ENCODE data around the gene NCOA3. TPM values are rescaled to one million over a fixed set of nuclear protein-coding genes. Genes with fewer than 3 reads are reported as not detected.

NCOA3 gene
- total and polyA plus RNA-seq, 2 experiments from 2014 or later: 6.7 to 25.8 TPM

DNA sequence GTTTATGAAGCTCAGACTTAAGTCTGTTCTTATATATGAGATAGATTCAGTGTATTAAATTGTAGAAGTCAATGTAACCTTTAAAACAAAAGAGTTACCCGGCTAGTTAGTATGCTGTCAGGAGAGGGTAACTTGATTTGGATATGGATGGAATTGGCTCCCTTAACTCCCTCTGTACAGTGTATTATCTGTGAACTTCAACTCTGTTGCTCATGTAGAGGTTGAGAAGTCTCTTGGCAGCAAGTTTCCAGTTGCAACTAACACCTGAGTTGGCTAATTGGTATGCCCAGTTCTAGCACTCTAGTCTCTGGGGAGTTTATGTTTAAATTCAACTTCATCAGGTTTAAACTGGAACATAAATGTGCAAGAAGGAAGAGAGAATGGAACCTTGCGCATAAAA lies 111.0 kb downstream of the NCOA3 start:
- Histone ChIP-seq H3K27me3 (ENCODE audit: insufficient read depth) (no peaks in the 10 kb centered on the region), H3K79me2 (replicated peaks; ENCODE audit: insufficient read depth) (peaks cover 60% of the 10 kb centered on the region)
- H3K27ac Mint-ChIP-seq: no peak overlapping the region

DNA sequence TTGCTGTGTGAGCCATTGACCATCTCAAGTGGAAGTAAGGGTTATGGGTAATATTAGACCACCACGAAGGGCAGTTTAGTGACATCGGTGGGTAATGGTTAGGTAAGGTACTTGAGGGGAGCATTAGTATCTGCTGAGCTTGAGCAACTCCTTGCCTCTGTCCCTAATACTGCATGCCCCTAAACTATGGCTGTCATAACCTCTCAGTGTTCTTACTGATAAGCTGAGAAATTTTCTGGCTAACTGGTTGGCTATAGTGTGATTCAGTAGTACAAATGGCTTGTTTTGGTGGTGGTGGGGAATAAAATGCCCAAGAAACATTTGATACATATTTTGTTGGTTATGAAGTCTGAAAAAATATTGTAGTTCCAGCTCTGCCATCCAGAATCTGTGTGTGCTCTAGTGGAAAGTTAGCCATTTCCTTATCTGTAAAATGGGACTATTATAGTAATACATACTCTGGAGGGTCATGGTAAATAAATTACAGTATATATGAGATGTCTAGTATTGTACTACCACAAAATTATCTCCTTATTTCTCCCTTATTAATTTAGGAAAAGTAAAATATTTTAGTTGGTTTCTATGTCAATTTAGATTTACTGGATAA lies 113.1 kb downstream of the NCOA3 start:
- TF ChIP-seq EZH2phosphoT487 (IDR thresholded peaks at IDR 0.05; ENCODE audit: unreplicated experiment) (no peak), ZNF114 (CRISPR knock-in tag; IDR thresholded peaks at IDR 0.05) (no peak), NANOG (IDR thresholded peaks at IDR 0.05; ENCODE audit: borderline replicate concordance) (no peak), ZNF331 (CRISPR knock-in tag; IDR thresholded peaks at IDR 0.05; ENCODE audit: low read depth) (no peak), CREB1 (CRISPR knock-in tag; IDR thresholded peaks at IDR 0.05; ENCODE audit: low read depth) (no peak), EZH2 (IDR thresholded peaks at IDR 0.05; ENCODE audit: low read depth, unreplicated experiment) (no peak), POLR2AphosphoS5 (IDR thresholded peaks at IDR 0.05; ENCODE audit: low read depth) (no peak)
- TF ChIP-seq, protein P1, sequence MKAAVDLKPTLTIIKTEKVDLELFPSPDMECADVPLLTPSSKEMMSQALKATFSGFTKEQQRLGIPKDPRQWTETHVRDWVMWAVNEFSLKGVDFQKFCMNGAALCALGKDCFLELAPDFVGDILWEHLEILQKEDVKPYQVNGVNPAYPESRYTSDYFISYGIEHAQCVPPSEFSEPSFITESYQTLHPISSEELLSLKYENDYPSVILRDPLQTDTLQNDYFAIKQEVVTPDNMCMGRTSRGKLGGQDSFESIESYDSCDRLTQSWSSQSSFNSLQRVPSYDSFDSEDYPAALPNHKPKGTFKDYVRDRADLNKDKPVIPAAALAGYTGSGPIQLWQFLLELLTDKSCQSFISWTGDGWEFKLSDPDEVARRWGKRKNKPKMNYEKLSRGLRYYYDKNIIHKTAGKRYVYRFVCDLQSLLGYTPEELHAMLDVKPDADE (IDR thresholded peaks at IDR 0.05): no peak
- TF ChIP-seq, protein P2, sequence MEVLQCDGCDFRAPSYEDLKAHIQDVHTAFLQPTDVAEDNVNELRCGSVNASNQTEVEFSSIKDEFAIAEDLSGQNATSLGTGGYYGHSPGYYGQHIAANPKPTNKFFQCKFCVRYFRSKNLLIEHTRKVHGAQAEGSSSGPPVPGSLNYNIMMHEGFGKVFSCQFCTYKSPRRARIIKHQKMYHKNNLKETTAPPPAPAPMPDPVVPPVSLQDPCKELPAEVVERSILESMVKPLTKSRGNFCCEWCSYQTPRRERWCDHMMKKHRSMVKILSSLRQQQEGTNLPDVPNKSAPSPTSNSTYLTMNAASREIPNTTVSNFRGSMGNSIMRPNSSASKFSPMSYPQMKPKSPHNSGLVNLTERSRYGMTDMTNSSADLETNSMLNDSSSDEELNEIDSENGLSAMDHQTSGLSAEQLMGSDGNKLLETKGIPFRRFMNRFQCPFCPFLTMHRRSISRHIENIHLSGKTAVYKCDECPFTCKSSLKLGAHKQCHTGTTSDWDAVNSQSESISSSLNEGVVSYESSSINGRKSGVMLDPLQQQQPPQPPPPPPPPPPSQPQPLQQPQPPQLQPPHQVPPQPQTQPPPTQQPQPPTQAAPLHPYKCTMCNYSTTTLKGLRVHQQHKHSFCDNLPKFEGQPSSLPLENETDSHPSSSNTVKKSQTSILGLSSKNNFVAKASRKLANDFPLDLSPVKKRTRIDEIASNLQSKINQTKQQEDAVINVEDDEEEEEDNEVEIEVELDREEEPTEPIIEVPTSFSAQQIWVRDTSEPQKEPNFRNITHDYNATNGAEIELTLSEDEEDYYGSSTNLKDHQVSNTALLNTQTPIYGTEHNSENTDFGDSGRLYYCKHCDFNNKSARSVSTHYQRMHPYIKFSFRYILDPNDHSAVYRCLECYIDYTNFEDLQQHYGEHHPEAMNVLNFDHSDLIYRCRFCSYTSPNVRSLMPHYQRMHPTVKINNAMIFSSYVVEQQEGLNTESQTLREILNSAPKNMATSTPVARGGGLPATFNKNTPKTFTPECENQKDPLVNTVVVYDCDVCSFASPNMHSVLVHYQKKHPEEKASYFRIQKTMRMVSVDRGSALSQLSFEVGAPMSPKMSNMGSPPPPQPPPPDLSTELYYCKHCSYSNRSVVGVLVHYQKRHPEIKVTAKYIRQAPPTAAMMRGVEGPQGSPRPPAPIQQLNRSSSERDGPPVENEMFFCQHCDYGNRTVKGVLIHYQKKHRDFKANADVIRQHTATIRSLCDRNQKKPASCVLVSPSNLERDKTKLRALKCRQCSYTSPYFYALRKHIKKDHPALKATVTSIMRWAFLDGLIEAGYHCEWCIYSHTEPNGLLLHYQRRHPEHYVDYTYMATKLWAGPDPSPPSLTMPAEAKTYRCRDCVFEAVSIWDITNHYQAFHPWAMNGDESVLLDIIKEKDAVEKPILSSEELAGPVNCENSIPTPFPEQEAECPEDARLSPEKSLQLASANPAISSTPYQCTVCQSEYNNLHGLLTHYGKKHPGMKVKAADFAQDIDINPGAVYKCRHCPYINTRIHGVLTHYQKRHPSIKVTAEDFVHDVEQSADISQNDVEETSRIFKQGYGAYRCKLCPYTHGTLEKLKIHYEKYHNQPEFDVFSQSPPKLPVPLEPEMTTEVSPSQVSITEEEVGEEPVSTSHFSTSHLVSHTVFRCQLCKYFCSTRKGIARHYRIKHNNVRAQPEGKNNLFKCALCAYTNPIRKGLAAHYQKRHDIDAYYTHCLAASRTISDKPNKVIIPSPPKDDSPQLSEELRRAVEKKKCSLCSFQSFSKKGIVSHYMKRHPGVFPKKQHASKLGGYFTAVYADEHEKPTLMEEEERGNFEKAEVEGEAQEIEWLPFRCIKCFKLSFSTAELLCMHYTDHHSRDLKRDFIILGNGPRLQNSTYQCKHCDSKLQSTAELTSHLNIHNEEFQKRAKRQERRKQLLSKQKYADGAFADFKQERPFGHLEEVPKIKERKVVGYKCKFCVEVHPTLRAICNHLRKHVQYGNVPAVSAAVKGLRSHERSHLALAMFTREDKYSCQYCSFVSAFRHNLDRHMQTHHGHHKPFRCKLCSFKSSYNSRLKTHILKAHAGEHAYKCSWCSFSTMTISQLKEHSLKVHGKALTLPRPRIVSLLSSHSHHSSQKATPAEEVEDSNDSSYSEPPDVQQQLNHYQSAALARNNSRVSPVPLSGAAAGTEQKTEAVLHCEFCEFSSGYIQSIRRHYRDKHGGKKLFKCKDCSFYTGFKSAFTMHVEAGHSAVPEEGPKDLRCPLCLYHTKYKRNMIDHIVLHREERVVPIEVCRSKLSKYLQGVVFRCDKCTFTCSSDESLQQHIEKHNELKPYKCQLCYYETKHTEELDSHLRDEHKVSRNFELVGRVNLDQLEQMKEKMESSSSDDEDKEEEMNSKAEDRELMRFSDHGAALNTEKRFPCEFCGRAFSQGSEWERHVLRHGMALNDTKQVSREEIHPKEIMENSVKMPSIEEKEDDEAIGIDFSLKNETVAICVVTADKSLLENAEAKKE (CRISPR knock-in tag; IDR thresholded peaks at IDR 0.05): no peak
- TF ChIP-seq, protein P3, sequence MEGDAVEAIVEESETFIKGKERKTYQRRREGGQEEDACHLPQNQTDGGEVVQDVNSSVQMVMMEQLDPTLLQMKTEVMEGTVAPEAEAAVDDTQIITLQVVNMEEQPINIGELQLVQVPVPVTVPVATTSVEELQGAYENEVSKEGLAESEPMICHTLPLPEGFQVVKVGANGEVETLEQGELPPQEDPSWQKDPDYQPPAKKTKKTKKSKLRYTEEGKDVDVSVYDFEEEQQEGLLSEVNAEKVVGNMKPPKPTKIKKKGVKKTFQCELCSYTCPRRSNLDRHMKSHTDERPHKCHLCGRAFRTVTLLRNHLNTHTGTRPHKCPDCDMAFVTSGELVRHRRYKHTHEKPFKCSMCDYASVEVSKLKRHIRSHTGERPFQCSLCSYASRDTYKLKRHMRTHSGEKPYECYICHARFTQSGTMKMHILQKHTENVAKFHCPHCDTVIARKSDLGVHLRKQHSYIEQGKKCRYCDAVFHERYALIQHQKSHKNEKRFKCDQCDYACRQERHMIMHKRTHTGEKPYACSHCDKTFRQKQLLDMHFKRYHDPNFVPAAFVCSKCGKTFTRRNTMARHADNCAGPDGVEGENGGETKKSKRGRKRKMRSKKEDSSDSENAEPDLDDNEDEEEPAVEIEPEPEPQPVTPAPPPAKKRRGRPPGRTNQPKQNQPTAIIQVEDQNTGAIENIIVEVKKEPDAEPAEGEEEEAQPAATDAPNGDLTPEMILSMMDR (conservative IDR thresholded peaks at IDR 0.05; ENCODE audit: low read depth in 2 of 2): no peak
- H3K27ac Mint-ChIP-seq: no peak overlapping the region
- no peak overlapping the region for H3K4me2 ChIP-seq

More for the DNA sequence above, 111.0 kb downstream of the NCOA3 start:
- Mint-ChIP-seq H3K36me3 (ENCODE audit: low read depth) (no peaks in the 10 kb centered on the region), H3K9me3 (no peaks in the 10 kb centered on the region), H3K4me3 (no peak overlapping the region), H3K27me3 (ENCODE audit: insufficient read depth, low read depth, poor library complexity) (no peaks in the 10 kb centered on the region), H3K4me1 (no peaks in the 10 kb centered on the region)
- no peak for ATAC-seq
- Histone ChIP-seq H3K4me1 (ENCODE audit: insufficient read depth) (no peaks in the 10 kb centered on the region), H3K27ac (ENCODE audit: low read depth) (no peak overlapping the region), H3K4me2 (no peak overlapping the region), H2AFZ (no peak overlapping the region), H3K4me3 (no peak overlapping the region), H3K36me3 (ENCODE audit: insufficient read depth) (no peaks in the 10 kb centered on the region), H3F3A (replicated peaks; ENCODE audit: low read depth) (no peaks in the 10 kb centered on the region), H3K9me2 (ENCODE audit: insufficient read depth) (no peaks in the 10 kb centered on the region), H4K20me1 (replicated peaks; ENCODE audit: insufficient read depth) (no peaks in the 10 kb centered on the region)
- DNase-seq (ENCODE audit: low spot score): no peak
- no peak for TF ChIP-seq CREB1 (CRISPR knock-in tag; IDR thresholded peaks at IDR 0.05; ENCODE audit: low read depth)
- no peak for TF ChIP-seq EZH2 (IDR thresholded peaks at IDR 0.05; ENCODE audit: low read depth, unreplicated experiment)

More for the DNA sequence above, 113.1 kb downstream of the NCOA3 start:
- Histone ChIP-seq H4K20me1 (replicated peaks; ENCODE audit: insufficient read depth) (no peaks in the 10 kb centered on the region), H3K36me3 (ENCODE audit: insufficient read depth) (no peaks in the 10 kb centered on the region), H3F3A (replicated peaks; ENCODE audit: low read depth) (no peaks in the 10 kb centered on the region), H3K27me3 (ENCODE audit: insufficient read depth) (no peaks in the 10 kb centered on the region), H3K79me2 (replicated peaks; ENCODE audit: insufficient read depth) (peaks cover 44% of the 10 kb centered on the region), H3K27ac (ENCODE audit: low read depth) (no peak overlapping the region), H2AFZ (no peak overlapping the region), H3K4me1 (ENCODE audit: insufficient read depth) (no peaks in the 10 kb centered on the region), H3K4me3 (no peak overlapping the region), H3K9me2 (ENCODE audit: insufficient read depth) (no peaks in the 10 kb centered on the region)
- Mint-ChIP-seq H3K4me1 (no peaks in the 10 kb centered on the region), H3K36me3 (ENCODE audit: low read depth) (no peaks in the 10 kb centered on the region), H3K27me3 (ENCODE audit: insufficient read depth, low read depth, poor library complexity) (no peaks in the 10 kb centered on the region), H3K9me3 (no peaks in the 10 kb centered on the region), H3K4me3 (no peak overlapping the region)
- DNase-seq (ENCODE audit: low spot score) (no peak), ATAC-seq (no peak)

Measured in GM23338 (cell line).